Esophagus squamous epithelium (tissue), 5 donors: Measurements from ENCODE around the gene EHBP1. TPM values are rescaled to one million over a fixed set of nuclear protein-coding genes. Genes with fewer than 3 reads are reported as not detected.

Source experiments
- DNase-seq: peaks from one replicate; lab custom pipeline; 2025; lab: John Stamatoyannopoulos, UW
- H3K27ac ChIP-seq, 4 donors: fragments of 200-600 bp; sonication (generic); one replicate each; pipeline ENCODE4 v1.5.1; 2016 to 2019; ENCODE audit warnings: mild to moderate bottlenecking in 1 of 4
- H3K27me3 ChIP-seq, 4 donors: fragments of 200-600 bp; sonication (generic); 1 replicate in 3 of 4; 2 replicates in 1 of 4; pipeline versions ENCODE4 v1.5.1 to v1.6.0; 2017 to 2021; ENCODE audit warnings: antibody characterized with exemption in 1 of 4
- H3K36me3 ChIP-seq, 3 donors: fragments of 200-600 bp; sonication (generic); one replicate each; pipeline ENCODE4 v1.5.1; 2016 to 2019
- H3K4me1 ChIP-seq, 3 donors: fragments of 200-600 bp; sonication (generic); one replicate each; pipeline ENCODE4 v1.5.1; 2017 to 2019
- H3K4me3 ChIP-seq, 4 donors: fragments of 200-600 bp; sonication (generic); 1 replicate in 3 of 4; 2 replicates in 1 of 4; pipeline ENCODE4 v1.5.1; 2016 to 2019; ENCODE audit warnings: mild to moderate bottlenecking in 2 of 4, moderate library complexity in 1 of 4
- H3K9me3 ChIP-seq, 3 donors: fragments of 200-600 bp; sonication (generic); one replicate each; pipeline ENCODE4 v1.5.1; 2016 to 2019
- POLR2A ChIP-seq, 4 donors: fragments of 450-650 bp; IDR thresholded peaks; one replicate each; pipeline ENCODE4 v1.6.1; 2017; ENCODE audit warnings: antibody characterized with exemption in 4 of 4, mild to moderate bottlenecking in 4 of 4, moderate library complexity in 3 of 4
- WGBS, 2 donors: methylation state at CpG; one replicate each; pipeline ENCODE4 v1.1.5; 2018; 5-methylcytosine and 5-hydroxymethylcytosine counted together
- intact Hi-C: fragments of 100-400 bp; cut with DNase I; formaldehyde crosslinking; loops from one replicate; pipeline ENCODE4 v1.15.0; 2022
- total RNA-seq, 4 donors: library from RNA; depleted of rRNA; stranded (reverse); fragments of >200 nt; gene quantifications; one replicate each; pipeline ENCODE4 v1.1.0, GENCODE V29; 2016
- TF ChIP-seq, protein P1 (sequence below), 6 experiments: fragments of 450-650 bp in 4 of 6; fragments of 200-600 bp in 2 of 6; sonication (generic) in 2 of 6; IDR thresholded peaks; one replicate each; pipeline ENCODE4 v1.5.1; 2016 to 2019; ENCODE audit warnings: antibody characterized with exemption in 6 of 6, mild to moderate bottlenecking in 4 of 6, moderate library complexity in 4 of 6
- donor health status: DM: yes; HTN: yes; CAD: no.

The EHBP1 gene
- total RNA-seq, 4 donors from 2014 or later: 59.6 to 111 (median 77.9) TPM

DNA sequence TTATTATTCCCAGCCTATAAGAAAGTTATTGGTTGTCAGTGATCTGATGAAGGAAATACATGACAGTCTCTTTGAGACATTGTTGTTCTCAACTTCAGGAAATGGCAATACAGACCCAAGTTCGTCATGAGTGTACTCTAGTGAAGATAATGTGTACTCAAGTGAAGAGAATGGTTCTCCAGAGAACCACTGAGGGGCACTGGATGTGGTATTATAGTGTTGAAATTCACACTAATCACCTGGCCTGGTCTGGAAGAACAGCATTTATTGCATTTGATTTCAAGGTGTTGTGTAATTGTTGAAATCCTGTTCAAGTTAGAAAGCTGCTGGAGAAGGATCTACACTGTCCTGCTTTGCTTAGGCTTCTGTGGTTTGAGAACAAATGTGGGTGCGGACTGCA is 321.7 kb downstream of the EHBP1 start:
- H3K4me3 ChIP-seq: no peak overlapping the region

DNA sequence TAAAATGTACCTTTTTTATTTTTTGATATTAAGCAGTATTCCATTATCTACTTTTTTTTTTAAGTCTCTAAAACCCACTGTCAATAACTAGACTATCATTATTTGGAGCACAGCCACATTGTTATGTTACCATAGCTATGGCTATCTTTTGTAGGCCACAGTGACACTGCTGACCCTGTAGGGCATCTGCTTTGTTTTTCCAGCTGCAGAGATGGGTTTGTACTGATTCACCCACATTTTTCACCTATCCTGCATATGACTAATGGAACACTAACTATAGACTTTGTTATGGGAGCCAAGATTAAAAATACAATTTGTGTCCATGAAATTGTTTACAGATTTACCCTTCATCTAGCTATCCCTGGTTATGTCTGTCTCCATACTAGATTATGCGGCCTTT is 323.5 kb downstream of the EHBP1 start:
- intact Hi-C loops: no loop called here
- Histone ChIP-seq H3K27ac (no peak overlapping the region), H3K36me3 (peaks cover 0 to 54% (median 0%) of the 10 kb centered on the region in 3 donors), H3K4me3 (no peak overlapping the region), H3K9me3 (no peaks in the 10 kb centered on the region), H3K27me3 (no peaks in the 10 kb centered on the region), H3K4me1 (no peaks in the 10 kb centered on the region)
- TF ChIP-seq, protein P1, sequence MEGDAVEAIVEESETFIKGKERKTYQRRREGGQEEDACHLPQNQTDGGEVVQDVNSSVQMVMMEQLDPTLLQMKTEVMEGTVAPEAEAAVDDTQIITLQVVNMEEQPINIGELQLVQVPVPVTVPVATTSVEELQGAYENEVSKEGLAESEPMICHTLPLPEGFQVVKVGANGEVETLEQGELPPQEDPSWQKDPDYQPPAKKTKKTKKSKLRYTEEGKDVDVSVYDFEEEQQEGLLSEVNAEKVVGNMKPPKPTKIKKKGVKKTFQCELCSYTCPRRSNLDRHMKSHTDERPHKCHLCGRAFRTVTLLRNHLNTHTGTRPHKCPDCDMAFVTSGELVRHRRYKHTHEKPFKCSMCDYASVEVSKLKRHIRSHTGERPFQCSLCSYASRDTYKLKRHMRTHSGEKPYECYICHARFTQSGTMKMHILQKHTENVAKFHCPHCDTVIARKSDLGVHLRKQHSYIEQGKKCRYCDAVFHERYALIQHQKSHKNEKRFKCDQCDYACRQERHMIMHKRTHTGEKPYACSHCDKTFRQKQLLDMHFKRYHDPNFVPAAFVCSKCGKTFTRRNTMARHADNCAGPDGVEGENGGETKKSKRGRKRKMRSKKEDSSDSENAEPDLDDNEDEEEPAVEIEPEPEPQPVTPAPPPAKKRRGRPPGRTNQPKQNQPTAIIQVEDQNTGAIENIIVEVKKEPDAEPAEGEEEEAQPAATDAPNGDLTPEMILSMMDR (IDR thresholded peaks at IDR 0.05): no peak
- no peak for TF ChIP-seq POLR2A (IDR thresholded peaks at IDR 0.05)
- no peak for DNase-seq
- WGBS, 2 donors: 92 to 95% methylated on average over 1 of the region's 1 CpG

More for the DNA sequence above, 321.7 kb downstream of the EHBP1 start:
- no peak for DNase-seq
- H3K36me3 ChIP-seq: peaks cover 0 to 72% (median 0%) of the 10 kb centered on the region in 3 donors
- H3K27ac ChIP-seq: no peak overlapping the region
- intact Hi-C loops: no loop called here
- H3K27me3 ChIP-seq: no peaks in the 10 kb centered on the region
- H3K4me1 ChIP-seq: no peaks in the 10 kb centered on the region
- 88 to 92% methylated on average over 2 of the region's 2 CpGs for WGBS, 2 donors
- H3K9me3 ChIP-seq: no peaks in the 10 kb centered on the region
- TF ChIP-seq, protein P1 (IDR thresholded peaks at IDR 0.05): no peak
- no peak for TF ChIP-seq POLR2A (IDR thresholded peaks at IDR 0.05)

- 93 to 95% methylated on average over 4 of the region's 4 CpGs for WGBS, 2 donors
- TF ChIP-seq, protein P1 (IDR thresholded peaks at IDR 0.05): no peak
- TF ChIP-seq POLR2A (IDR thresholded peaks at IDR 0.05): no peak
Measured at GRCh38 chr2:63034526-63034925, 329.0 kb downstream of the EHBP1 start.

GRCh38 chr2:63035169-63035568 is 329.7 kb downstream of the EHBP1 start:
- Histone ChIP-seq H3K27ac (no peak overlapping the region), H3K9me3 (no peaks in the 10 kb centered on the region), H3K4me1 (no peaks in the 10 kb centered on the region), H3K27me3 (no peaks in the 10 kb centered on the region), H3K36me3 (peaks cover 0 to 23% (median 0%) of the 10 kb centered on the region in 3 donors), H3K4me3 (no peak overlapping the region)
- TF ChIP-seq, protein P1 (IDR thresholded peaks at IDR 0.05): no peak
- no peak for TF ChIP-seq POLR2A (IDR thresholded peaks at IDR 0.05)
- 90 to 93% methylated on average over 2 of the region's 2 CpGs for WGBS, 2 donors
- DNase-seq: no peak
- intact Hi-C loops: no loop called here

More at GRCh38 chr2:63034526-63034925, 329.0 kb downstream of the EHBP1 start:
- H3K4me3 ChIP-seq: no peak overlapping the region
- no peak for DNase-seq
- intact Hi-C loops: no loop called here
- no peaks in the 10 kb centered on the region for H3K4me1 ChIP-seq
- no peaks in the 10 kb centered on the region for H3K9me3 ChIP-seq
- no peaks in the 10 kb centered on the region for H3K27me3 ChIP-seq
- H3K36me3 ChIP-seq: peaks cover 0 to 26% (median 0%) of the 10 kb centered on the region in 3 donors
- H3K27ac ChIP-seq: no peak overlapping the region

GRCh38 chr2:63035660-63036059 is 330.1 kb downstream of the EHBP1 start:
- Histone ChIP-seq H3K36me3 (peaks cover 0 to 20% (median 0%) of the 10 kb centered on the region in 3 donors), H3K27me3 (no peaks in the 10 kb centered on the region), H3K4me3 (no peak overlapping the region), H3K4me1 (no peaks in the 10 kb centered on the region), H3K9me3 (no peaks in the 10 kb centered on the region), H3K27ac (no peak overlapping the region)
- DNase-seq: no peak
- TF ChIP-seq, protein P1 (IDR thresholded peaks at IDR 0.05): no peak
- no peak for TF ChIP-seq POLR2A (IDR thresholded peaks at IDR 0.05)
- WGBS, 2 donors: 90 to 94% methylated on average over 4 of the region's 4 CpGs
- intact Hi-C loops: no loop called here
